GM20431 (cell line): Measurements from ENCODE around the gene EPHA10.
"Not testable (repeated sequence)": the region's sequence is repeated elsewhere in the genome, so short reads cannot be mapped to it uniquely, and the experiment has no call there.

ENCODE experiments used
- in situ Hi-C: fragments of 300-500 bp; cut with MseI, MboI; formaldehyde crosslinking; loops from one replicate; pipeline ENCODE4 v1.15.0; 2020; ENCODE audit warnings: low sequenced_read_pairs; ENCODE audit not compliant: unreplicated experiment

The EPHA10 gene

GRCh38 chr1:37738619-37739018, 26.3 kb downstream of the EPHA10 start:
- in situ Hi-C loops: not testable (repeated sequence)

- in situ Hi-C loops: not testable (repeated sequence)
Measured at GRCh38 chr1:37737975-37738374, 26.9 kb downstream of the EPHA10 start.

- in situ Hi-C loops: no loop called here
Measured at GRCh38 chr1:37734629-37735591, 30.0 kb downstream of the EPHA10 start.

- in situ Hi-C loops: no loop called here
Measured at GRCh38 chr1:37732111-37732780, 32.7 kb downstream of the EPHA10 start.

- in situ Hi-C loops: no loop called here
Measured at GRCh38 chr1:37731312-37732019, 33.5 kb downstream of the EPHA10 start.

GRCh38 chr1:37730376-37730775, 34.5 kb downstream of the EPHA10 start:
- in situ Hi-C loops: no loop called here

- in situ Hi-C loops: no loop called here
Measured at GRCh38 chr1:37728416-37728815, 36.5 kb downstream of the EPHA10 start.

- in situ Hi-C loops: no loop called here
Measured at GRCh38 chr1:37726751-37727585, 38.0 kb downstream of the EPHA10 start.

- in situ Hi-C loops: no loop called here
Measured at GRCh38 chr1:37725851-37726613, 38.9 kb downstream of the EPHA10 start.

GRCh38 chr1:37724575-37724974, 40.3 kb downstream of the EPHA10 start:
- in situ Hi-C loops: no loop called here

GRCh38 chr1:37723390-37724078, 41.4 kb downstream of the EPHA10 start:
- in situ Hi-C loops: no loop called here

GRCh38 chr1:37723072-37723389, 41.9 kb downstream of the EPHA10 start:
- in situ Hi-C loops: no loop called here

GRCh38 chr1:37722181-37723071, 42.5 kb downstream of the EPHA10 start:
- in situ Hi-C loops: no loop called here

- in situ Hi-C loops: no loop called here
Measured at GRCh38 chr1:37721565-37721964, 43.4 kb downstream of the EPHA10 start.

- in situ Hi-C loops: no loop called here
Measured at GRCh38 chr1:37720231-37721130, 44.4 kb downstream of the EPHA10 start.

- in situ Hi-C loops: no loop called here
Measured at GRCh38 chr1:37719572-37720195, 45.2 kb downstream of the EPHA10 start.
